GM12878 (cell line): ENCODE results near the gene SEC14L1. TPM values are rescaled to one million over a fixed set of nuclear protein-coding genes. Genes with fewer than 3 reads are reported as not detected.

Experiments used
- ATAC-seq: fragments of 200-7000 bp; cut with Tn5 transposase; 3 replicates; pipeline ENCODE4 v1.9.1; 2020; ENCODE audit warnings: mild to moderate bottlenecking, moderate library complexity
- BruUV-seq: library from RNA; stranded (reverse); fragments of 400-500 nt; replicated peaks from 2 replicates; lab custom pipeline; 2021; lab: Mats Ljungman, UMichigan
- CTCF ChIA-PET: fragments of 300-600 bp; sonication (Branson Sonifier 250); formaldehyde crosslinking; extraction: SDS; loops from one replicate; lab custom pipeline; 2021; ENCODE audit warnings: inconsistent platforms; lab: Yijun Ruan, JAX
- POLR2A ChIA-PET: fragments of 350-600 bp; formaldehyde crosslinking; extraction: SDS; loops from one replicate; lab custom pipeline; 2021; ENCODE audit warnings: inconsistent platforms; lab: Charles Lee
- RAD21 ChIA-PET: fragments of 300-600 bp; sonication (Branson Sonifier 250); formaldehyde crosslinking; loops from one replicate; lab custom pipeline; 2023; ENCODE audit warnings: antibody characterized with exemption; ENCODE audit not compliant: unreplicated experiment; lab: Charles Lee
- SMC1A ChIA-PET: fragments of 300-600 bp; sonication (Branson Sonifier 250); formaldehyde crosslinking; loops from one replicate; lab custom pipeline; 2023; ENCODE audit not compliant: unreplicated experiment, uncharacterized antibody; lab: Charles Lee
- DNase-seq: peaks from one replicate; pipeline ENCODE4 v3.0.0-alpha.2; 2011; ENCODE audit warnings: low read depth, low spot score
- FAIRE-seq: peaks from 3 replicates; lab custom pipeline; 2011; peaks lifted over from hg19 to GRCh38; lab: Jason Lieb, UNC
- H2AFZ ChIP-seq: 2 replicates; pipeline ENCODE4 v1.6.0; 2011; ENCODE audit warnings: low read depth, low read length, control low read depth; ENCODE audit not compliant: control insufficient read depth
- H3K27ac ChIP-seq: 2 replicates; pipeline ENCODE4 v1.5.1; 2011; ENCODE audit warnings: control low read depth; ENCODE audit not compliant: control insufficient read depth, insufficient read depth
- H3K27me3 ChIP-seq, 2 experiments: replicated peaks in 1 of 2; 2 replicates each; pipeline versions ENCODE4 v1.6.0 to v1.6.1; 2011; ENCODE audit warnings: low read length in 1 of 2; ENCODE audit not compliant: control insufficient read depth in 2 of 2, insufficient read depth in 2 of 2
- H3K36me3 ChIP-seq, 2 experiments: 2 replicates each; pipeline ENCODE4 v1.5.1; 2011; ENCODE audit warnings: low read length in 1 of 2; ENCODE audit not compliant: control insufficient read depth in 2 of 2, insufficient read depth in 2 of 2
- H3K4me1 ChIP-seq: 2 replicates; pipeline ENCODE4 v1.6.1; 2011; ENCODE audit warnings: mild to moderate bottlenecking, low read length, moderate library complexity, mixed read lengths; ENCODE audit not compliant: control insufficient read depth, insufficient read depth
- H3K4me2 ChIP-seq: 2 replicates; pipeline ENCODE4 v1.6.0; 2011; ENCODE audit warnings: control low read depth; ENCODE audit not compliant: control insufficient read depth, insufficient read depth
- H3K4me3 ChIP-seq: fragments of 200-600 bp; sonication (generic); 2 replicates; pipeline ENCODE4 v1.5.1; 2016
- H3K79me2 ChIP-seq: 2 replicates; pipeline ENCODE4 v1.6.0; 2011; ENCODE audit warnings: low read length; ENCODE audit not compliant: control insufficient read depth, insufficient read depth
- H3K9ac ChIP-seq: 2 replicates; pipeline ENCODE4 v1.8.0; 2011; ENCODE audit warnings: low read length, control low read depth, mixed read lengths; ENCODE audit not compliant: control insufficient read depth, insufficient read depth
- H3K9me3 ChIP-seq: replicated peaks from 3 replicates; pipeline ENCODE4 v1.5.1; 2011; ENCODE audit warnings: mild to moderate bottlenecking, low read length; ENCODE audit not compliant: control insufficient read depth, insufficient read depth
- H4K20me1 ChIP-seq: 2 replicates; pipeline ENCODE4 v1.6.0; 2011; ENCODE audit not compliant: control insufficient read depth, insufficient read depth
- ATF2 ChIP-seq: IDR thresholded peaks from 2 replicates; pipeline ENCODE4 v1.6.1; 2012; ENCODE audit warnings: low read length, inconsistent platforms
- ATF3 ChIP-seq: IDR thresholded peaks from 2 replicates; pipeline ENCODE4 v1.6.1; 2011; ENCODE audit warnings: low read depth, mild to moderate bottlenecking, low read length, moderate library complexity, borderline replicate concordance; ENCODE audit errors: extremely low read depth
- FOXK2 ChIP-seq: fragments of 450-650 bp; IDR thresholded peaks from 2 replicates; pipeline ENCODE4 v1.6.1; 2017; ENCODE audit warnings: mild to moderate bottlenecking, moderate library complexity
- PML ChIP-seq: IDR thresholded peaks from 2 replicates; pipeline ENCODE4 v1.6.1; 2012; ENCODE audit warnings: low read length, inconsistent platforms
- POLR2A ChIP-seq: IDR thresholded peaks from 2 replicates; pipeline ENCODE4 v1.6.1; 2011; ENCODE audit warnings: low read depth, mild to moderate bottlenecking, low read length
- POU2F2 ChIP-seq: IDR thresholded peaks from 3 replicates; pipeline ENCODE4 v1.6.1; 2011; ENCODE audit warnings: low read depth, mild to moderate bottlenecking, low read length, borderline replicate concordance
- PRDM15 ChIP-seq: fragments of 450-650 bp; formaldehyde crosslinking; IDR thresholded peaks from 2 replicates; pipeline ENCODE4 v1.4.0; 2020; ENCODE audit warnings: mild to moderate bottlenecking, moderate library complexity
- SMAD1 ChIP-seq: fragments of 450-650 bp; IDR thresholded peaks from 2 replicates; pipeline ENCODE4 v1.6.1; 2018; ENCODE audit warnings: mild to moderate bottlenecking, low read depth; ENCODE audit not compliant: partially characterized antibody
- SMC3 ChIP-seq: IDR thresholded peaks from 2 replicates; pipeline ENCODE4 v1.6.1; 2011; ENCODE audit warnings: low read length, improper control_type of control experiment, borderline replicate concordance
- WGBS: methylation state at CpG from one replicate; pipeline ENCODE4 v1.1.6; 2016; ENCODE audit warnings: low lambda C conversion rate; ENCODE audit not compliant: insufficient replicate concordance, insufficient coverage; ENCODE audit errors: missing lambda C conversion rate; 5-methylcytosine and 5-hydroxymethylcytosine counted together
- in situ Hi-C: fragments of 300-500 bp; cut with MboI; formaldehyde crosslinking; loops from 9 replicates; pipeline ENCODE4 v1.14.3; 2018; ENCODE audit warnings: mixed read lengths
- intact Hi-C: fragments of 100-400 bp; cut with micrococcal nuclease; formaldehyde crosslinking; loops from one replicate; pipeline ENCODE4 v1.14.2; 2022; ENCODE audit not compliant: unreplicated experiment
- polyA plus RNA-seq, 11 experiments: library from polyadenylated mRNA; depleted of rRNA in 4 of 11; unstranded in 6 of 11; stranded (reverse) in 5 of 11; fragments of >200 nt; fragmentation: Nextera tagmentation in 4 of 11; fragmentation: Illumina TruSeq in 1 of 11; extraction: Ambion mirVana in 4 of 11; extraction: Trizol in 1 of 11; gene quantifications; 1 replicate in 1 of 11; 2 replicates in 10 of 11; pipeline versions ENCODE4 v1.2.1 to v1.2.3, GENCODE V29; 2011 to 2016; ENCODE audit warnings: inconsistent platforms in 2 of 11, missing spikeins in 2 of 11, low read depth in 1 of 11
- total RNA-seq, 4 experiments: library from RNA; depleted of rRNA in 3 of 4; stranded (reverse); fragments of >200 nt in 3 of 4; fragmentation: Illumina TruSeq in 1 of 4; extraction: Trizol in 1 of 4; gene quantifications; 2 replicates each; pipeline versions ENCODE4 v1.2.1 to v1.2.3, GENCODE V29; 2013 to 2021

Gene SEC14L1
- total and polyA plus RNA-seq, 10 of the 15 experiments (the other 5 are each of a cell fraction or from before 2014, with no cell fraction given): 6.3 to 66.1 (median 33.5) TPM

- ATAC-seq (no peak), FAIRE-seq (no peak), DNase-seq (no peak)
- TF ChIP-seq POLR2A (no peak), ATF3 (no peak)
- Histone ChIP-seq H3K36me3 (no peaks in the 10 kb centered on the region), H3K27ac (no peak overlapping the region), H3K4me3 (no peak overlapping the region), H3K79me2 (no peaks in the 10 kb centered on the region), H3K27me3 (no peaks in the 10 kb centered on the region), H4K20me1 (no peaks in the 10 kb centered on the region), H3K9ac (no peak overlapping the region), H3K9me3 (peaks cover 3% of the 10 kb centered on the region; the same call in 1 of the 3 replicates), H2AFZ (no peak overlapping the region), H3K4me1 (peaks cover 25% of the 10 kb centered on the region), H3K4me2 (no peak overlapping the region)
- WGBS: 98% methylated on average over 13 of the region's 13 CpGs
- in situ Hi-C loops (no loop called here), intact Hi-C loops (no loop called here)
- BruUV-seq: no TSS peak
- CTCF ChIA-PET: interaction anchor here (1.1 to 1.8 kb wide), 2 partner anchors 150 to 153 kb away, joined by 3 to 10 read pairs; no protein-coding TSS in a partner anchor
- POLR2A ChIA-PET: no interaction called here
- SMC1A ChIA-PET: no interaction called here
- RAD21 ChIA-PET: interaction anchor here (0.6 kb wide), 1 partner anchor 153 kb away, joined by 3 read pairs; no protein-coding TSS in a partner anchor
Measured at GRCh38 chr17:77237232-77238008, 96.7 kb downstream of the SEC14L1 start.

GRCh38 chr17:77240976-77241375, 100.2 kb downstream of the SEC14L1 start:
- ATAC-seq (no peak), FAIRE-seq (no peak), DNase-seq (no peak)
- Histone ChIP-seq H3K27ac (no peak overlapping the region), H3K9ac (no peak overlapping the region), H3K4me2 (no peak overlapping the region), H3K4me1 (peaks cover 22% of the 10 kb centered on the region), H2AFZ (no peak overlapping the region), H3K79me2 (no peaks in the 10 kb centered on the region), H3K36me3 (no peaks in the 10 kb centered on the region), H3K9me3 (peaks cover 3% of the 10 kb centered on the region; the same call in 1 of the 3 replicates), H4K20me1 (no peaks in the 10 kb centered on the region), H3K27me3 (no peaks in the 10 kb centered on the region), H3K4me3 (no peak overlapping the region)
- intact Hi-C loops (loop anchor here (10.0 kb wide), 1 partner anchor 376 kb away; the partner anchor contains the start of gene MGAT5B), in situ Hi-C loops (no loop called here)
- POLR2A ChIA-PET: interaction anchor here (0.6 kb wide), 1 partner anchor 102 kb away, joined by 3 read pairs; no protein-coding TSS in a partner anchor
- RAD21 ChIA-PET: no interaction called here
- SMC1A ChIA-PET: no interaction called here
- no TSS peak for BruUV-seq
- CTCF ChIA-PET: interaction anchor here (0.7 to 4.9 kb wide), 3 partner anchors 101 to 545 kb away, joined by 3 to 31 read pairs (median 3); partner anchors contain the start of gene SEC14L1
- WGBS: 84% methylated on average over 15 of the region's 15 CpGs
- TF ChIP-seq PML (no peak), PRDM15 (CRISPR knock-in tag) (no peak), FOXK2 (no peak), POU2F2 (no peak), SMC3 (no peak), SMAD1 (no peak), ATF2 (no peak)
